ENCODE data around the gene ANKRD29.
"Not testable (repeated sequence)": the region's sequence is repeated elsewhere in the genome, so short reads cannot be mapped to it uniquely, and the experiment has no call there.

ANKRD29 gene

DNA sequence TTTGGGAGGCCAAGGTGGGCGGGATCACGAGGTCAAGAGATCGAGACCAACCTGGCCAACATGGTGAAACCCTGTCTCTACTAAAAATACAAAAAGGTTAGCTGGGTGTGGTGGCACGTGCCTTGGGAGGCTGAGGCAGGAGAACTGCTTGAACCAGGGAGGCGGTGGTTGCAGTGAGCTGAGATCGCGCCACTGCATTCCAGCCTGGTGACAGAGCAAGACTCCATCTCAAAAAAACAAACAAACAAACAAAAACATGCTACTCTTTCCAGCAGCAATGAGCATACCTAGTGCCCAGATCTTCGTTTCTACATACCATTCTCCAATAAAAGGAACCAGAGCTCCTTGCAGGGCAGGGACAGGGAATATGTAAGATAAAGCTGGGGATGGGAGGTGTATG is 105.2 kb downstream of the ANKRD29 start:
- not testable (repeated sequence) for DNase-seq (ENCODE audit: low spot score)

DNA sequence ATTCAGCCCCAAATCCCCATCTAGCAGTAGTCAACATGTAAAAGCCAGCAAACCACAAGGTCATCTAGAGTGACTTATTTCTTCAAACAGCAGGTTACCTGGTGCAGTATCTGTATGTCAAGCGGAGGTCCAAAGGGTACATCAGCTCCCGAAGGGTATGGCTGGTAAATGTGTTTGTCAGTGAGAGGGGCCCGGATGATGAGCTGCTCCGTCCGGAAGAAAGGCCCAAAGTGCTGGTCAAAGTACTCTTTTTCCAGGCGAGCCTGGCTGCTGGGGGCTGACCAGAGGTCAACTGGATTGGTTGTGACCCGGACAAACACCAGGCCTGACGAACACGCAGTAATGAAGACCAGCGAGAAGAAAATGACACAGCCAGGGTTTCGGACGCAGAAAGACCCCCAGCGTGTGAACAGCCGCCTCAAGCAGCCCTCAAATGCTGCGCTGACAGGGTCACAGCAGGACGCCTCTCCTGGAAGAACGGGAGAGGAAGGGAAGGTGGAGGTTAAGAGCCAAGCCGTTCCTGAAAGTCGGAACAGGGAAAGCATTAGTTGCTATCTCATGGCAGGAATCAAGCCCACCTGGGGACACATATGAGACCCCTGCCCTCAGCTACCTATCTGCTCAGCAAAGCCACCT is 106.4 kb downstream of the ANKRD29 start:
- DNase-seq (ENCODE audit: low spot score) = peak; percentile 46

DNA sequence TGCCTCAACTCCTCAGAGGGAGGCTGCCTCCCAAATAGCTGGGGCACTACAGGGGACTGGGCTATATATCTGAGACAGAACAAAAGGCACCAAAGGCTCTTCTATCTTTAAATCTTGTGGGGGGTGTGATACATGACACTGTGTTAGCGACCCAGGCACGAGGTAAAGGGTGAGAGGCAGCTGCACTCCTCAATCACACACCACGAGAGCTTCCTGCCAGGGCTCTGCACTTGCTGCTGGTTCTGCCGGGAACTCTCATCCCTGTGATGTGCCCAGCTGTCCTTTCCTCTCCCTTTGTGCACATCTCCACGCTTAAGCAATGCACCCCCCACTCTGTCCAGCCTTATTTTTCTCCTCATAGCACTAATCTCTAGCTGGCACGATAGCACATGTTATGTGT is 108.8 kb downstream of the ANKRD29 start:
- DNase-seq (ENCODE audit: low spot score) = no peak

DNA sequence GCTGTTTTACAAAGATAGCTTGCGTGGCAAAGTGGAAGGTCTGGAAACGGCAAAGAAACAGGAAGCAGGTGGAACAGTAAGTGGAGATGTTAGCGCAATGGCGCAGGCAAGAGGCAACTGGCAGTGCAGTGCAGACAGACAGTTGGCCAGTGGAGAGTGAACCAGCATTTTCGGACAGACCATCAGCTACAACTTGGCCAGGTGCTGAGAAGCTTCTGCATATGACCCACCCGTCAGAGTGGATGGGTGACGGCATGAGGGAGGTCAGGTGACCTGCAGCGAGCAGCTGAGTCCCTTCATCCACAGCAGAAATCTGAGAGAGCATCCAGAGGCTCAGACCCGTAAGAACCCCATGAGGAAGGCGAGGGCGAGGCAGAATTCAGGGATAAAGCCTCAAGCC is 110.2 kb downstream of the ANKRD29 start:
- no peak for DNase-seq (ENCODE audit: low spot score)

DNA sequence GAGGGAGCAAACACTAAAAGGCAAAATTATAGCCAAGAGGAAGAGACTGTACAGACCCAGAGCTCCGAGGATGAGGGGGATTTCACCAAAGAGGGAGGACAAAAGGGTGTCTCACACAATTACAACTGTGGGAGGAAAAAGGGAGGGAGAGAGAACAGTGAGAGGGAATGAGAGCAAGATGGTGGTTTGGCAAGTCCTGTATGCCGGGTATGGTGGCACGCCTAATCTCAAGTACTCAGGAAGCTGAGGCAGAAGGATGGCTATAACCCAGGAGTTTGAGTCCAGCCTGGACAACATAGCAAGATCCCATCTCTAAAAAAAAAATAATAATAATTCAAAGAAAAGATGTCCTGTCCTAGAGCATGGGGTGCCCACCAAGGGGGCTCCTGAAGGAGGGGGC is 110.7 kb downstream of the ANKRD29 start:
- DNase-seq (ENCODE audit: low spot score) = no peak

DNA sequence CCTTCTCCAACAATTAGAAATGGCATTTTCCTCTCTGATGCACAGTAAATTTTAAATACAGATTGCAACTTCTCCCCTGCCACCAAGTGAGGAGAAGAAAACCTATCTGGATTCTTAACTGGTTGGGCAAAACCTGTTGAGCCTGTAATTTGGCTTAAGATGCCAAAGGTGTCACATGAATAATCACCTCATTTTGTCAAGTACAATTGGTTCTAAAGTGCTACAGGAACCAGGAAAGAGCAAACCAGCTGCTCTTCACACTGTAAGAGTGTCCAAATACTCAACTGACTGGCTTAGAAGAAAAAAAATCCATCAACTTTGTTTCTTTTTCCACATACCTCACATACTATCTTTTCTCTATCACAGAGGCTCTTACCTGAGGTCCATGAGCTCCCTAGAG is 111.8 kb downstream of the ANKRD29 start:
- DNase-seq (ENCODE audit: low spot score) = no peak
